ENCODE data around the gene PRM2. TPM values are rescaled to one million over a fixed set of nuclear protein-coding genes. Genes with fewer than 3 reads are reported as not detected.
A peak's percentile ranks its signal among the peaks of the same experiment; 100 is the strongest.

The PRM2 gene
- total RNA-seq, 3 donors from 2014 or later (not counting 1 experiment from before 2014, with no cell fraction given) = not detected

DNA sequence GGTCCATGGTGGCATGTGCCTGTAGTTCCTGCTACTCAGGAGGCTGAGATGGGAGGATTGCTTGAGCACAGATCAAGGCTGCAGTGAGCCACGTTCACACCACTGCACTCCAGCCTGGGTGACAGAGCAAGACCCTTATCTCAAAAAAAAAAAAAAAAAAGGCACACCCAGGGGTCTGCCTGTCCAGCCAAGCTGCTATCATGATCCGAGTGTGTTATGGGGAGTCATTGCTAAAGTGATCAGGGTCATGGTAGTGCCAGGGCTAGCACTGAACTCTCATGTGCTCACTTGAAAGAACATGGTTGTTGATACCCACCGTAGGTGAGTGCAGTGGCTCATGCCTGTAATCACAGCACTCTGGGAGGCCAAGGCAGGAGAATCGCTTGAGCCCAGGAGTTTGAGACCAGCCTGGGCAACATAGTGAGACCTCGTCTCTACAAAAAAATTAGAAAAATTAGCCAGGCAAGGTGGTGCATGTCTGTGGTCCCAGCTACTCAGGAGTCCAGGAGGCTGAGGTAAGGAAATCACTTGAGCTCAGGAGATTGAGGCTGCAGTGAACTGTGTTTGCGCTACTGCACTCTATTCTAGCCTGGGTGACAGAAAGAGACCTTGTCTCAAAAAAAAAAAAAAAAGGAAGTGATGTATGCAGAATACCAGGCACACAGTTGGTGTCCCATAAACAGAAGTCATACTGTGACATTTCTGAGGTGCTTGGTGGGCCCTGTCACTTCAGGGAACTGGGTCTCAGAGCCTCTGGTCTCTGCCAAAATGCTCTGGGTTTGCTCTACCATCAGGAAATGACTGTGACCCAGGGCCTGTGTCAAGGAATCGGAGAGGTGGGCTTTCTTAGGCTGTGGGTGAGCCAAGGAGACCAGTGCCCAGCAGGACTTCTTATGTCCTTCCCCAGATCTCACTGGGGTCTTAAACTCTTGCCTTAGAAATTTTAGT lies 2.7 kb upstream of the PRM2 start:
- intact Hi-C loops (cut with micrococcal nuclease) = no loop called here
- peaks cover 13 to 16% of the 10 kb centered on the region in 2 donors for H3K27me3 Mint-ChIP-seq (ENCODE audit: low read depth in 2 of 2)
- 89% methylated on average over 7 of the region's 7 CpGs for WGBS (ENCODE audit: insufficient coverage)
- Histone ChIP-seq H3K9me3 (ENCODE audit: control insufficient read depth, insufficient read depth, low read length) (no peaks in the 10 kb centered on the region), H3K36me3 (ENCODE audit: control insufficient read depth, insufficient read depth, low read length) (no peaks in the 10 kb centered on the region), H3K4me1 (ENCODE audit: control insufficient read depth, insufficient read depth, low read length) (no peaks in the 10 kb centered on the region), H3K27ac (ENCODE audit: low read length) (no peak overlapping the region), H3K4me3 (ENCODE audit: low read length) (no peak overlapping the region), H3K27me3 (ENCODE audit: control insufficient read depth, insufficient read depth, low read length) (no peaks in the 10 kb centered on the region)
- H3K4me1 Mint-ChIP-seq = no peaks in the 10 kb centered on the region
- no peak overlapping the region for H3K27ac Mint-ChIP-seq
- no peaks in the 10 kb centered on the region for H3K36me3 Mint-ChIP-seq
- TF ChIP-seq, protein P1, sequence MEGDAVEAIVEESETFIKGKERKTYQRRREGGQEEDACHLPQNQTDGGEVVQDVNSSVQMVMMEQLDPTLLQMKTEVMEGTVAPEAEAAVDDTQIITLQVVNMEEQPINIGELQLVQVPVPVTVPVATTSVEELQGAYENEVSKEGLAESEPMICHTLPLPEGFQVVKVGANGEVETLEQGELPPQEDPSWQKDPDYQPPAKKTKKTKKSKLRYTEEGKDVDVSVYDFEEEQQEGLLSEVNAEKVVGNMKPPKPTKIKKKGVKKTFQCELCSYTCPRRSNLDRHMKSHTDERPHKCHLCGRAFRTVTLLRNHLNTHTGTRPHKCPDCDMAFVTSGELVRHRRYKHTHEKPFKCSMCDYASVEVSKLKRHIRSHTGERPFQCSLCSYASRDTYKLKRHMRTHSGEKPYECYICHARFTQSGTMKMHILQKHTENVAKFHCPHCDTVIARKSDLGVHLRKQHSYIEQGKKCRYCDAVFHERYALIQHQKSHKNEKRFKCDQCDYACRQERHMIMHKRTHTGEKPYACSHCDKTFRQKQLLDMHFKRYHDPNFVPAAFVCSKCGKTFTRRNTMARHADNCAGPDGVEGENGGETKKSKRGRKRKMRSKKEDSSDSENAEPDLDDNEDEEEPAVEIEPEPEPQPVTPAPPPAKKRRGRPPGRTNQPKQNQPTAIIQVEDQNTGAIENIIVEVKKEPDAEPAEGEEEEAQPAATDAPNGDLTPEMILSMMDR (IDR thresholded peaks at IDR 0.05) = no peak
- H3K9me3 Mint-ChIP-seq = no peaks in the 10 kb centered on the region
- ATAC-seq (peak in 1 of 3 donors; percentile 38), DNase-seq (no peak)
- no peak overlapping the region for H3K4me3 Mint-ChIP-seq

DNA sequence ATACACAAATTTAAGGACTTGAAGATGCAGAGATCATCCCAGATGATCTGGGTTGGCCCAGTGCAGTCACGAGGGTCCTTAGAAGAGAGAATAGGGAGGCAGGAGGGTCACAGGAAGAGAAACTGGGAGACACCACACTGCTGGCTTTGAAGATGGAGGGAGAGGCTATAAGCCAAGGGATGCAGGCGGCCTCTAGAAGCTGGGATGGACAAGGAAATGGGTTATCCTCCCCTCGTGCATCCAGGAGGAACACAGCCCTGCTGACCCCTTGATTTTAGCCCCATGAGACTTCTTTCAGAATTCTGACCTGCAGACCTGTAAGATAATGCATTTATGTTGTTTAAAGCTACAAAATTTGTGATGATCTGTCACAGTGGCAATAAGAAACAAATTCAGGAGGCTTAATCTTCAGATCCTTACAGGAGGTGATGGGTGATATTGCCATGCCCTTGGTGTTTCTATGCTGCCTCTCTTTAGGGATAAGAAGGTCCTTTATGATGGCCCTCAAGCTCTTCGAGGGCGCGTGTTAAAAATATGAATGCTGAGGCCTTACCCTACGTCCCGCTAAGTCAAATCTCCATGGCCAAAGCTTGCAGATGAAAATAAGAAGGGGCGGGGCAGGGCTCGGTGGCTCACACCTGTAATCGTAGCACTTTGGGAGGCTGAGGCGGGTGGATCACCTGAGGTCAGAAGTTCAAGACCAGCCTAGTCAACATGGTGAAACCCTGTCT lies 1.5 kb upstream of the PRM2 start:
- Histone ChIP-seq H3K36me3 (ENCODE audit: control insufficient read depth, insufficient read depth, low read length) (no peaks in the 10 kb centered on the region), H3K27me3 (ENCODE audit: control insufficient read depth, insufficient read depth, low read length) (no peaks in the 10 kb centered on the region), H3K4me3 (ENCODE audit: low read length) (no peak overlapping the region), H3K9me3 (ENCODE audit: control insufficient read depth, insufficient read depth, low read length) (no peaks in the 10 kb centered on the region), H3K27ac (ENCODE audit: low read length) (no peak overlapping the region), H3K4me1 (ENCODE audit: control insufficient read depth, insufficient read depth, low read length) (no peaks in the 10 kb centered on the region)
- no peak for DNase-seq
- intact Hi-C loops (cut with micrococcal nuclease) = no loop called here
- 86% methylated on average over 12 of the region's 12 CpGs for WGBS (ENCODE audit: insufficient coverage)
- Mint-ChIP-seq H3K27ac (no peak overlapping the region), H3K9me3 (no peaks in the 10 kb centered on the region), H3K4me3 (no peak overlapping the region), H3K4me1 (no peaks in the 10 kb centered on the region), H3K36me3 (no peaks in the 10 kb centered on the region), H3K27me3 (ENCODE audit: low read depth in 2 of 2) (peaks cover 9 to 16% of the 10 kb centered on the region in 2 donors)
- no peak for ATAC-seq
- TF ChIP-seq, protein P1 (IDR thresholded peaks at IDR 0.05) = no peak

DNA sequence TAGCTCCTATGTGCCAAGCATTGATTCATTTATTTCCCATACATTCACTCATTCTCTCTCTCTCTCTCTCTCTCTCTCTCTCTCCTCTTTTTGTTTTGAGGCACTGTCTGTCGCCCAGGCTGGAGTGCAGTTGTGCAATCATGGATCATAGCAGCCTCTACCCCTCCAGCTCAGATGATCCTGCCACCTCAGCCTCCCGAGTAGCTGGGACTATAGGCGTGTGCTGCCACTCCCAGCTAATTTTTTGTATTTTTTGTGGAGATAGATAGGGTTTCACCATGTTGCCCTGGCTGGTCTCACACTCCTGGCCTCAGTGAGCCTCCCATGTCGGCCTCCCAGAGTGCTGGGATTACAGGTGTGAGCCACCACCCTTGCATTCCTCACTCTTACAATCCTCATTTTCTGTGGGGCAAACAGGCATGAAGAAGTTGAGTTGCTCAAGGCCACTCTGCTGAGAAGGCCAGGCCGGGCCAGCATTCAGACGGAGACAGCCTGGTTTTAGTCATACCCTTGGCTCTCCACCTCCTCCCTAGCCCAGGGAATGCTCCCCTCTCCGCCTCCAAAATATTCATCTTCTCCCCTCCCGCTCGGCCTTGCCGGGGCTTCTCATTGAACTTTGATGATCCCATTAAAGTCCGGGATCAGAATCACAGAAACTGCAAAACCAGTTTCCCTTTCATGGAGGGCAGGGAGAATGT lies 765 bp upstream of the PRM2 start:
- no peaks in the 10 kb centered on the region for H3K4me1 ChIP-seq (ENCODE audit: control insufficient read depth, insufficient read depth, low read length)
- H3K9me3 Mint-ChIP-seq = no peaks in the 10 kb centered on the region
- no peaks in the 10 kb centered on the region for H3K27me3 ChIP-seq (ENCODE audit: control insufficient read depth, insufficient read depth, low read length)
- H3K4me3 ChIP-seq (ENCODE audit: low read length) = no peak overlapping the region
- no peaks in the 10 kb centered on the region for H3K4me1 Mint-ChIP-seq
- no peak overlapping the region for H3K27ac Mint-ChIP-seq
- intact Hi-C loops (cut with micrococcal nuclease) = no loop called here
- H3K27ac ChIP-seq (ENCODE audit: low read length) = no peak overlapping the region
- H3K27me3 Mint-ChIP-seq (ENCODE audit: low read depth in 2 of 2) = peaks cover 5 to 12% of the 10 kb centered on the region in 2 donors
- 93% methylated on average over 10 of the region's 11 CpGs for WGBS (ENCODE audit: insufficient coverage)
- H3K36me3 Mint-ChIP-seq = no peaks in the 10 kb centered on the region
- TF ChIP-seq, protein P1 (IDR thresholded peaks at IDR 0.05) = no peak
- DNase-seq (no peak), ATAC-seq (no peak)
- H3K36me3 ChIP-seq (ENCODE audit: control insufficient read depth, insufficient read depth, low read length) = no peaks in the 10 kb centered on the region
- H3K9me3 ChIP-seq (ENCODE audit: control insufficient read depth, insufficient read depth, low read length) = no peaks in the 10 kb centered on the region
- H3K4me3 Mint-ChIP-seq = no peak overlapping the region

Data from natural killer cell (primary cell).